Gastroesophageal sphincter (tissue), 3 donors: ENCODE measurements around the gene HACD2.

Source experiments
- EP300 ChIP-seq: sonication (generic); formaldehyde crosslinking; IDR thresholded peaks from one replicate; pipeline ENCODE4 v1.6.1; 2017; ENCODE audit warnings: antibody characterized with exemption, mild to moderate bottlenecking
- POLR2A ChIP-seq, 2 donors: fragments of 450-650 bp; IDR thresholded peaks; one replicate each; pipeline ENCODE4 v1.6.1; 2017; ENCODE audit warnings: antibody characterized with exemption in 2 of 2, mild to moderate bottlenecking in 2 of 2, moderate library complexity in 1 of 2
- POLR2AphosphoS5 ChIP-seq: sonication (generic); formaldehyde crosslinking; IDR thresholded peaks from one replicate; pipeline ENCODE4 v1.6.1; 2017; ENCODE audit warnings: antibody characterized with exemption
- TF ChIP-seq, protein P1 (sequence below), 4 experiments: fragments of 200-600 bp in 2 of 4; fragments of 450-650 bp in 2 of 4; sonication (generic) in 1 of 4; IDR thresholded peaks; one replicate each; pipeline ENCODE4 v1.5.1; 2017 to 2019; ENCODE audit warnings: antibody characterized with exemption in 4 of 4, mild to moderate bottlenecking in 2 of 4, moderate library complexity in 2 of 4

DNA sequence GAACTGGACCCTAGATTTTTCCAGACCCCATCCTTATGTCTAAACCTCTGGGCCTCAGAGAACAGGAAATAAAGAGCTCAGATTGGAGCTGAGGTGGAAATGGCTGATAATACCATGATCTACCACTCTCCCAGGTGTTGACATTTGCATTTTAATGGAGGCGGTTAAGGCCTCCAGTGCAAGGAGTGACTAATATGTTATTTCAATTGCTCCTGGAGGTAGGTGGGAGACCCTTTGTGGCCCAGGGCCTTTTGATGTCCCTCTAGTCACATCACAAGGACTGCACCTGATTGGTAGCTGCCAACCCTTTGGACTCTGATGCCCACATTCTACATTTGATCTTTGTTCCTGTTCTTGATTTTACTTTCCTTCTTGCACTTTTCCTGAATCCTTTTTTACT, 127.0 kb downstream of the HACD2 start:
- no peak for TF ChIP-seq POLR2A (IDR thresholded peaks at IDR 0.05)
- TF ChIP-seq, protein P1, sequence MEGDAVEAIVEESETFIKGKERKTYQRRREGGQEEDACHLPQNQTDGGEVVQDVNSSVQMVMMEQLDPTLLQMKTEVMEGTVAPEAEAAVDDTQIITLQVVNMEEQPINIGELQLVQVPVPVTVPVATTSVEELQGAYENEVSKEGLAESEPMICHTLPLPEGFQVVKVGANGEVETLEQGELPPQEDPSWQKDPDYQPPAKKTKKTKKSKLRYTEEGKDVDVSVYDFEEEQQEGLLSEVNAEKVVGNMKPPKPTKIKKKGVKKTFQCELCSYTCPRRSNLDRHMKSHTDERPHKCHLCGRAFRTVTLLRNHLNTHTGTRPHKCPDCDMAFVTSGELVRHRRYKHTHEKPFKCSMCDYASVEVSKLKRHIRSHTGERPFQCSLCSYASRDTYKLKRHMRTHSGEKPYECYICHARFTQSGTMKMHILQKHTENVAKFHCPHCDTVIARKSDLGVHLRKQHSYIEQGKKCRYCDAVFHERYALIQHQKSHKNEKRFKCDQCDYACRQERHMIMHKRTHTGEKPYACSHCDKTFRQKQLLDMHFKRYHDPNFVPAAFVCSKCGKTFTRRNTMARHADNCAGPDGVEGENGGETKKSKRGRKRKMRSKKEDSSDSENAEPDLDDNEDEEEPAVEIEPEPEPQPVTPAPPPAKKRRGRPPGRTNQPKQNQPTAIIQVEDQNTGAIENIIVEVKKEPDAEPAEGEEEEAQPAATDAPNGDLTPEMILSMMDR (IDR thresholded peaks at IDR 0.05), result no peak
- no peak for TF ChIP-seq EP300
- TF ChIP-seq POLR2AphosphoS5, result no peak
